Stimulated activated CD4-positive, alpha-beta T cell treated with anti-CD3 and anti-CD28 coated beads, Interleukin-4, amount 100 ng/mL, for 4 hours (primary cell): Measurements from ENCODE around the gene RBMS1.
A peak's percentile ranks its signal among the peaks of the same experiment; 100 is the strongest.

ENCODE experiments used
- DNase-seq, 2 experiments: peaks; one replicate each; pipeline ENCODE4 v3.0.0-alpha.2; 2020

RBMS1 gene

GRCh38 chr2:160406591-160407392 is 86.8 kb downstream of the RBMS1 start:
- DNase-seq, result peak; percentile 51 to 81

- DNase-seq, result no peak
These were observed 88.3 kb downstream of the RBMS1 start for GRCh38 chr2:160405077-160405867.

- DNase-seq, result no peak
These were observed 90.3 kb downstream of the RBMS1 start for GRCh38 chr2:160402997-160403979.

- DNase-seq, result no peak
These were observed 91.1 kb downstream of the RBMS1 start for GRCh38 chr2:160402501-160402900.

- DNase-seq, result no peak
These were observed 91.7 kb downstream of the RBMS1 start for GRCh38 chr2:160401895-160402294.

- DNase-seq, result no peak
These were observed 93.7 kb downstream of the RBMS1 start for GRCh38 chr2:160399880-160400279.

GRCh38 chr2:160397530-160397865 is 96.1 kb downstream of the RBMS1 start:
- no peak for DNase-seq

GRCh38 chr2:160394153-160394552 is 99.5 kb downstream of the RBMS1 start:
- no peak for DNase-seq

GRCh38 chr2:160392201-160392600 is 101.4 kb downstream of the RBMS1 start:
- no peak for DNase-seq

GRCh38 chr2:160390544-160391455 is 102.8 kb downstream of the RBMS1 start:
- no peak for DNase-seq

GRCh38 chr2:160389875-160390274 is 103.7 kb downstream of the RBMS1 start:
- no peak for DNase-seq

GRCh38 chr2:160388464-160389263 is 104.9 kb downstream of the RBMS1 start:
- DNase-seq, result peak in 1 of 2 experiments; percentile 17

GRCh38 chr2:160387558-160388262 is 105.9 kb downstream of the RBMS1 start:
- DNase-seq, result no peak

GRCh38 chr2:160384791-160385190 is 108.8 kb downstream of the RBMS1 start:
- DNase-seq, result no peak

- DNase-seq, result no peak
These were observed 112.1 kb downstream of the RBMS1 start for GRCh38 chr2:160381425-160381951.

- no peak for DNase-seq
These were observed 113.0 kb downstream of the RBMS1 start for GRCh38 chr2:160380611-160381010.

GRCh38 chr2:160380000-160380570 is 113.5 kb downstream of the RBMS1 start:
- DNase-seq, result no peak

GRCh38 chr2:160379399-160379798 is 114.2 kb downstream of the RBMS1 start:
- DNase-seq, result no peak

GRCh38 chr2:160377204-160377995 is 116.2 kb downstream of the RBMS1 start:
- DNase-seq, result no peak
